HCT116 (cell line): Measurements from ENCODE around the gene ACKR1. TPM values are rescaled to one million over a fixed set of nuclear protein-coding genes. Genes with fewer than 3 reads are reported as not detected.

Source experiments
- ATAC-seq: fragments of 200-7000 bp; cut with Tn5 transposase; 2 replicates; pipeline ENCODE4 v1.9.1; 2020; ENCODE audit warnings: mild to moderate bottlenecking, moderate library complexity
- BruUV-seq: library from RNA; stranded (reverse); fragments of 400-500 nt; replicated peaks from 2 replicates; lab custom pipeline; 2021; lab: Mats Ljungman, UMichigan
- CTCF ChIA-PET: fragments of 300-600 bp; sonication (Branson Sonifier 250); formaldehyde crosslinking; loops from one replicate; lab custom pipeline; 2021; ENCODE audit warnings: antibody characterized with exemption; lab: Charles Lee
- POLR2A ChIA-PET: fragments of 300-600, 350-600 bp; sonication (Branson Sonifier 250); formaldehyde crosslinking; loops from one replicate; lab custom pipeline; 2021; ENCODE audit warnings: antibody characterized with exemption; lab: Charles Lee
- RAD21 ChIA-PET, 2 experiments: fragments of 300-600 bp; sonication (Branson Sonifier 250); formaldehyde crosslinking; loops; one replicate each; lab custom pipeline; 2023; ENCODE audit warnings: low total read pairs in 2 of 2; ENCODE audit not compliant: uncharacterized antibody in 2 of 2, unreplicated experiment in 2 of 2, low non-redundant PET in 1 of 2; lab: Charles Lee
- DNase-seq: peaks from one replicate; pipeline ENCODE4 v3.0.0-alpha.2; 2010; ENCODE audit warnings: low read depth, low spot score
- H2AFZ ChIP-seq: fragments of 200-600 bp; shearing (Covaris generic), sonication (generic); 2 replicates; pipeline ENCODE4 v1.6.1; 2017; ENCODE audit warnings: low read depth, mixed run types, mixed read lengths, antibody characterized with exemption, low read length; ENCODE audit not compliant: poor library complexity, severe bottlenecking
- H3K27ac ChIP-seq: 2 replicates; pipeline ENCODE4 v1.5.1; 2012; ENCODE audit warnings: low read depth, low read length
- H3K27me3 ChIP-seq: fragments of 200-600 bp; sonication (generic); 2 replicates; pipeline ENCODE4 v1.6.1; 2016; ENCODE audit warnings: mixed run types, low read length, mixed read lengths; ENCODE audit not compliant: insufficient read depth
- H3K36me3 ChIP-seq, 2 experiments: fragments of 200-500 bp in 1 of 2; fragments of 200-600 bp in 1 of 2; sonication (Bioruptor generic) in 1 of 2; sonication (generic) in 1 of 2; 2 replicates each; pipeline versions ENCODE4 v1.5.1 to v1.6.1; 2014 to 2016; ENCODE audit warnings: low read length in 2 of 2, inconsistent platforms in 1 of 2, mixed read lengths in 1 of 2, mixed run types in 1 of 2; ENCODE audit not compliant: insufficient read depth in 2 of 2, control insufficient read depth in 1 of 2
- H3K4me1 ChIP-seq, 2 experiments: fragments of 200-600 bp in 1 of 2; sonication (generic) in 1 of 2; 2 replicates each; pipeline versions ENCODE4 v1.5.1 to v1.6.1; 2012 to 2017; ENCODE audit warnings: low read length in 2 of 2, inconsistent platforms in 1 of 2, mild to moderate bottlenecking in 1 of 2, mixed read lengths in 1 of 2, mixed run types in 1 of 2, moderate library complexity in 1 of 2; ENCODE audit not compliant: insufficient read depth in 2 of 2, control insufficient read depth in 1 of 2
- H3K4me2 ChIP-seq: fragments of 200-600 bp; sonication (generic); 2 replicates; pipeline ENCODE4 v1.6.1; 2017; ENCODE audit warnings: mixed run types, low read length, mixed read lengths
- H3K4me3 ChIP-seq, 2 experiments: fragments of 200-600 bp in 1 of 2; sonication (generic) in 1 of 2; replicated peaks in 1 of 2; 2 replicates each; pipeline ENCODE4 v1.5.1; 2011 to 2016; ENCODE audit warnings: low read length in 2 of 2, control low read depth in 1 of 2, low read depth in 1 of 2, mild to moderate bottlenecking in 1 of 2, mixed read lengths in 1 of 2, mixed run types in 1 of 2
- H3K79me2 ChIP-seq: fragments of 200-600 bp; sonication (generic); 2 replicates; pipeline ENCODE4 v1.6.1; 2017; ENCODE audit warnings: mild to moderate bottlenecking, mixed run types, low read length, moderate library complexity, mixed read lengths; ENCODE audit not compliant: insufficient read depth
- H3K9ac ChIP-seq: fragments of 200-600 bp; sonication (generic); 2 replicates; pipeline ENCODE4 v1.6.1; 2016; ENCODE audit warnings: low read length, mixed read lengths
- H3K9me2 ChIP-seq: fragments of 200-600 bp; sonication (generic), shearing (Covaris generic); 2 replicates; pipeline ENCODE4 v1.6.1; 2017; ENCODE audit warnings: mixed run types, mild to moderate bottlenecking, moderate library complexity; ENCODE audit not compliant: insufficient read depth
- H3K9me3 ChIP-seq, 2 experiments: fragments of 200-500 bp in 1 of 2; fragments of 200-600 bp in 1 of 2; sonication (Bioruptor generic) in 1 of 2; sonication (generic) in 1 of 2; 2 replicates each; pipeline ENCODE4 v1.6.1; 2014 to 2017; ENCODE audit warnings: low read length in 2 of 2, mixed read lengths in 2 of 2, inconsistent platforms in 1 of 2, low read depth in 1 of 2, mild to moderate bottlenecking in 1 of 2, mixed run types in 1 of 2, moderate library complexity in 1 of 2; ENCODE audit not compliant: control insufficient read depth in 1 of 2, insufficient read depth in 1 of 2
- H4K20me1 ChIP-seq: fragments of 200-600 bp; sonication (generic), shearing (Covaris generic); 2 replicates; pipeline ENCODE4 v1.6.1; 2017; ENCODE audit warnings: mixed run types, mild to moderate bottlenecking, moderate library complexity; ENCODE audit not compliant: insufficient read depth
- intact Hi-C: fragments of 100-400 bp; cut with micrococcal nuclease; formaldehyde crosslinking; loops from 2 replicates; pipeline ENCODE4 v1.10.0; 2022
- total RNA-seq: library from RNA; stranded (reverse); gene quantifications from one replicate; pipeline ENCODE4 v1.2.1, GENCODE V29; 2021; ENCODE audit not compliant: unreplicated experiment
- TF ChIP-seq, protein P1 (sequence below): IDR thresholded peaks from 2 replicates; pipeline ENCODE4 v1.6.1; 2011; ENCODE audit warnings: mild to moderate bottlenecking, low read length, moderate library complexity; ENCODE audit not compliant: insufficient replicate concordance; ENCODE audit errors: extremely low read depth
- TF ChIP-seq, protein P2 (sequence below): IDR thresholded peaks from 2 replicates; pipeline ENCODE4 v1.6.1; 2012; ENCODE audit warnings: low read depth

The ACKR1 gene
- total RNA-seq, 1 experiment from 2014 or later = not detected

- Histone ChIP-seq H4K20me1 (no peaks in the 10 kb centered on the region), H2AFZ (no peak overlapping the region), H3K4me3 (no peak overlapping the region)
- TF ChIP-seq, protein P1, sequence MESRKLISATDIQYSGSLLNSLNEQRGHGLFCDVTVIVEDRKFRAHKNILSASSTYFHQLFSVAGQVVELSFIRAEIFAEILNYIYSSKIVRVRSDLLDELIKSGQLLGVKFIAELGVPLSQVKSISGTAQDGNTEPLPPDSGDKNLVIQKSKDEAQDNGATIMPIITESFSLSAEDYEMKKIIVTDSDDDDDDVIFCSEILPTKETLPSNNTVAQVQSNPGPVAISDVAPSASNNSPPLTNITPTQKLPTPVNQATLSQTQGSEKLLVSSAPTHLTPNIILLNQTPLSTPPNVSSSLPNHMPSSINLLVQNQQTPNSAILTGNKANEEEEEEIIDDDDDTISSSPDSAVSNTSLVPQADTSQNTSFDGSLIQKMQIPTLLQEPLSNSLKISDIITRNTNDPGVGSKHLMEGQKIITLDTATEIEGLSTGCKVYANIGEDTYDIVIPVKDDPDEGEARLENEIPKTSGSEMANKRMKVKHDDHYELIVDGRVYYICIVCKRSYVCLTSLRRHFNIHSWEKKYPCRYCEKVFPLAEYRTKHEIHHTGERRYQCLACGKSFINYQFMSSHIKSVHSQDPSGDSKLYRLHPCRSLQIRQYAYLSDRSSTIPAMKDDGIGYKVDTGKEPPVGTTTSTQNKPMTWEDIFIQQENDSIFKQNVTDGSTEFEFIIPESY = no peak
- TF ChIP-seq, protein P2, sequence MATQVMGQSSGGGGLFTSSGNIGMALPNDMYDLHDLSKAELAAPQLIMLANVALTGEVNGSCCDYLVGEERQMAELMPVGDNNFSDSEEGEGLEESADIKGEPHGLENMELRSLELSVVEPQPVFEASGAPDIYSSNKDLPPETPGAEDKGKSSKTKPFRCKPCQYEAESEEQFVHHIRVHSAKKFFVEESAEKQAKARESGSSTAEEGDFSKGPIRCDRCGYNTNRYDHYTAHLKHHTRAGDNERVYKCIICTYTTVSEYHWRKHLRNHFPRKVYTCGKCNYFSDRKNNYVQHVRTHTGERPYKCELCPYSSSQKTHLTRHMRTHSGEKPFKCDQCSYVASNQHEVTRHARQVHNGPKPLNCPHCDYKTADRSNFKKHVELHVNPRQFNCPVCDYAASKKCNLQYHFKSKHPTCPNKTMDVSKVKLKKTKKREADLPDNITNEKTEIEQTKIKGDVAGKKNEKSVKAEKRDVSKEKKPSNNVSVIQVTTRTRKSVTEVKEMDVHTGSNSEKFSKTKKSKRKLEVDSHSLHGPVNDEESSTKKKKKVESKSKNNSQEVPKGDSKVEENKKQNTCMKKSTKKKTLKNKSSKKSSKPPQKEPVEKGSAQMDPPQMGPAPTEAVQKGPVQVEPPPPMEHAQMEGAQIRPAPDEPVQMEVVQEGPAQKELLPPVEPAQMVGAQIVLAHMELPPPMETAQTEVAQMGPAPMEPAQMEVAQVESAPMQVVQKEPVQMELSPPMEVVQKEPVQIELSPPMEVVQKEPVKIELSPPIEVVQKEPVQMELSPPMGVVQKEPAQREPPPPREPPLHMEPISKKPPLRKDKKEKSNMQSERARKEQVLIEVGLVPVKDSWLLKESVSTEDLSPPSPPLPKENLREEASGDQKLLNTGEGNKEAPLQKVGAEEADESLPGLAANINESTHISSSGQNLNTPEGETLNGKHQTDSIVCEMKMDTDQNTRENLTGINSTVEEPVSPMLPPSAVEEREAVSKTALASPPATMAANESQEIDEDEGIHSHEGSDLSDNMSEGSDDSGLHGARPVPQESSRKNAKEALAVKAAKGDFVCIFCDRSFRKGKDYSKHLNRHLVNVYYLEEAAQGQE = no peak
- TF ChIP-seq, all 23 proteins: peak for 0
- H3K9me2 ChIP-seq = no peaks in the 10 kb centered on the region
- H3K79me2 ChIP-seq = no peaks in the 10 kb centered on the region
- ChIA-PET RAD21 (no interaction called here), POLR2A (no interaction called here), CTCF (no interaction called here)
- H3K4me1 ChIP-seq = no peaks in the 10 kb centered on the region
- H3K27me3 ChIP-seq = peaks cover 48% of the 10 kb centered on the region
- no peak overlapping the region for H3K9ac ChIP-seq
- H3K36me3 ChIP-seq = no peaks in the 10 kb centered on the region
- no peak overlapping the region for H3K27ac ChIP-seq
- ATAC-seq (no peak), DNase-seq (no peak)
- BruUV-seq = no TSS peak
- intact Hi-C loops = no loop called here
- no peak overlapping the region for H3K4me2 ChIP-seq
- no peaks in the 10 kb centered on the region for H3K9me3 ChIP-seq
Measured at GRCh38 chr1:159181328-159182024, 23.2 kb upstream of the ACKR1 start.
